Stimulated activated CD8-positive, alpha-beta memory T cell treated with anti-CD3 and anti-CD28 coated beads, Interleukin-4, amount 100 ng/mL, for 4 hours (primary cell): ENCODE results near the gene KCTD2.

Experiments
- DNase-seq, 2 donors: peaks; one replicate each; pipeline ENCODE4 v3.0.0-alpha.2; 2020; ENCODE audit warnings: low read depth in 2 of 2, low spot score in 1 of 2

KCTD2 gene

DNA sequence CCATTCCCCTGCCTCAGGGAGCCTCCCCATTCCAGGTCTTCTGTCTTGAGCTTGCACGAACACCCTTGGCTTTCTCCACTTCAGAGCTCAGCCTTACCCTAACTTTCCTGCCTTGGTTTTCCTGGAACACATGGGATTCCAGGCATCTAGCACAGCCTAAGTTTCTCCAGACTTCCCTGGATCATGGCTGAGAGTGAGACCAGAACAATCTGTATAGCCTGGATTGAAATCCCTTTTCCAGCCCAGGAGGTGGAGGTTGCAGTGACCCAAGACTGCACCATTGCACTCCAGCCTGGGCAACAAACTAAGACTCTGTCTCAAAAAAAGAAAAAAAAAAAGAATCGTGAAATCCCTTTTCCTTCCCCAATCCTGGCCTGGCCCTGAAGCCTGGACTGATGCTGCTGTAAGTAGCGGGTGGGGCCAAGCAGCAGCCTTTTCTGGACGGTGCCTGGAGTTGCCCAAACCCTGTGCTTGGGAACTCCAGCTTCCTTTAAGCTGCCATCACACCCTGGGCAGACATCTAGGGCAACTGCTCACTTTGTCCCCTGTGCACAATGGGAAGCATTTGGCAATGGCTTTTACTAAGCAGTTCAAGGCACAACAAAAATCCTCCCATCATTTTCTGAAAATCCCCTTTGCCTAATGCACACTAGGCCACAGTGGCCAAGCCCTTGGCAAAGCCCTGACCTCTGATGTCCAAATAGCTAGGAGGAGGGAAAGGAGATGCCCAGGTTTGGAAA, 28.7 kb downstream of the KCTD2 start:
- DNase-seq, result no peak

DNA sequence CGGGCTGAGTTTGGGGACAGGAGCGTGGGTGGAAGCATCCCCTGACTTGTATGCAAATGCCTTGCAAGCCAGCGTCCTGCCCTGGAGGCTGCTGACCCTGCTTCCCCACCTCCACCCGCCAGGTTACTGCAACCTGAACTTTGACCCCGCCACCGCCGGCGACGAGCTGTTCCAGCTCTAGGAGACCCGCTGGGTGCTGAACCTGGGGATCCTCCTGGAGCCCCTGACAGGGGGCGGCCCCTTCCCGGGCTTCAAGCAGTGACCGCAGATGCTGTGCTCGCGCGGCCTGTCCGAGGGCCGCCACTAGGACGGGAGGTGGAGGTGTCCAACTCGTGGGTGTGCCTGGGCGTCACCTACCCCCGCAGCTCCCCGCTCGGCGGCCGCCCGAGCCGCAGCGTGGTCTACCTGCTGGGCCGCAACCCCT, 30.1 kb downstream of the KCTD2 start:
- no peak for DNase-seq

DNA sequence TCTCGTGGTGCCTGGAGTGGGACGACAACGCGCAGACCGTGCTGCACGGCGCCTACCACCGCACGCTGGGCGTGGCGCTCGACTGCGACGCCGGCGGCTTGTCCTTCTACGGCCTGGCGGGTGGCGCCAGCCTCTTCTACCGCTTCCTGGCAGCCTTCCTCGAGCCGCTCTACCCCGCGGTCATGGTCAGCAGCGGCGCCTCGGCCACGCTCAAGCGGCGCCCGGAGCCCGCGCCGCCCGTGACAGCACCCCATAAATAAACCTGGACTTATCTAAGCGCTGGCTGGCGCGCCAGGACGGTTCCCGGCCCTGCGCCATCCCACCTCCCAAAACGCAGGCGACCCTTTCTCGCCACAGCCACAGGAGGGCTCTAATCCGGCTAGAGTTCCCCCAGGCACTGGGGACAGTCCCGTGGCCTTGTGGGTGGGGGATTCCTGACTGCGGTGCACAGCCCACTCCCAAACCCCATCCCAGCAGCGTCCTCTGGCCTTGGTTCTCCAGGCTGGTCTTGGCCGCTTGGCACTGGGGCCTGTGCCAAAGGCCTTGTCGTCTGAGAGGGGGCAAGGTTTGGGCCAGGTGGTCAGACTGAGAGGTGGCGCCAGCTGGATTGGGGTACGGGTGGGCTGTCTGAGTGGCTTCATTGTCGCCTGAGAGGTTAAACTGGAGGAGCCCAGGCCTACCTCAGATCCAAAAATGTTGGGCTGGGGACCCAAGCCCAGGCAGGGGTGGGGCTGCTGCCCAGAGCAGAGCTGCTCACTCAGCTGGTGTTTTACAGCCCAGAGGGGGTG, 30.7 kb downstream of the KCTD2 start:
- no peak for DNase-seq

DNA sequence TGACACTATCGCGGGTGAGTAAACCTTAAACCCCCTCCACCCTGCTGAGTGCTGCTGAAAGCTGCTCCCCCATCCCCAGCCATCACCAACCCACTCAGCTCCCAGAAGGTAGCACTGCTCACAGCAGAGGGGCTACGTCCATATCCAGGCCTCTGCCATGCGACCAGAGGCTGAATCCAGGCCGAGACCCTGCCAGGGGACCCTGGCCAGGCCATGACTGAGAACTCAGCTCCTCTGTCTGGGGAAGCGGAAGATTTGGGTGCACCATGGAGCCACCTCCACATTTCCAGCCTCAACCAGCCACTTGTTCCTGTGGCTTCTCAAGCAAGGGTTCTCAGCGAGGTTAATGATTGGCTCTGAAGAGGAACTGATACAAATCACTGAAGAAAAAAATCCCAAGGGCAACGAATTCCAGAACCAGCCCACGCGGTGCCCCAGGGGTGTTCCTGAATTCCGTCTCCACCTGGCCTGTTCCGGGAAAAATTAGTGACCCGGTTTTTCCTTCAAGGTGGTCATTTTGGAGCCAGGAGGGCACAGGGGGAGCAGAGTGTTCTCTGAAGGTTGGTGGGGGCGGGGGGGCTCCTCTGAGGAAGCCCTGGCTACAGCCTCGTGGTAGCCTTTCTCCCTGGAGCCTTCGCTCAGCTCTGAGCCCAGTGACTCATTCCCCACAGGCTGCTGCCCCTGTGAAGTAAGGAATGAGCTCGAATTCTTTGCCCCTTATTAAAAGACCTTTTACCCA, 31.4 kb downstream of the KCTD2 start:
- DNase-seq, result no peak

DNA sequence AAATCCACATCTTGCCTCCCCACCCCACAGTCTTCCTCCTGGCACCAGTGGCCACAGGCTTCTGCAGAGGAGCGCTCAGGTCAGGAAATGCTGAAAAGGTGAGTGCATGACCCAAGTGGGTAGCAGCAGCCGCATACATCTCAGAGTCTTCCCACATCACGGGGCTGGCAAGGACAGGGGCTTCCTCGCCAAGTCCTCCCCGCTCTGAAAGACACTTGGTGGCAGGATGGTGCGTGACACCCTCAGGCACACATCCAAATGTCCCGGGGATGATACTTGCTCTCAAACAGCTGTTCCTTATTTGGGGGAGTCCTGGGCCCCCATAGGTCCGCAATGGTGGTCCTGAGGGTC, 32.0 kb downstream of the KCTD2 start:
- no peak for DNase-seq

DNA sequence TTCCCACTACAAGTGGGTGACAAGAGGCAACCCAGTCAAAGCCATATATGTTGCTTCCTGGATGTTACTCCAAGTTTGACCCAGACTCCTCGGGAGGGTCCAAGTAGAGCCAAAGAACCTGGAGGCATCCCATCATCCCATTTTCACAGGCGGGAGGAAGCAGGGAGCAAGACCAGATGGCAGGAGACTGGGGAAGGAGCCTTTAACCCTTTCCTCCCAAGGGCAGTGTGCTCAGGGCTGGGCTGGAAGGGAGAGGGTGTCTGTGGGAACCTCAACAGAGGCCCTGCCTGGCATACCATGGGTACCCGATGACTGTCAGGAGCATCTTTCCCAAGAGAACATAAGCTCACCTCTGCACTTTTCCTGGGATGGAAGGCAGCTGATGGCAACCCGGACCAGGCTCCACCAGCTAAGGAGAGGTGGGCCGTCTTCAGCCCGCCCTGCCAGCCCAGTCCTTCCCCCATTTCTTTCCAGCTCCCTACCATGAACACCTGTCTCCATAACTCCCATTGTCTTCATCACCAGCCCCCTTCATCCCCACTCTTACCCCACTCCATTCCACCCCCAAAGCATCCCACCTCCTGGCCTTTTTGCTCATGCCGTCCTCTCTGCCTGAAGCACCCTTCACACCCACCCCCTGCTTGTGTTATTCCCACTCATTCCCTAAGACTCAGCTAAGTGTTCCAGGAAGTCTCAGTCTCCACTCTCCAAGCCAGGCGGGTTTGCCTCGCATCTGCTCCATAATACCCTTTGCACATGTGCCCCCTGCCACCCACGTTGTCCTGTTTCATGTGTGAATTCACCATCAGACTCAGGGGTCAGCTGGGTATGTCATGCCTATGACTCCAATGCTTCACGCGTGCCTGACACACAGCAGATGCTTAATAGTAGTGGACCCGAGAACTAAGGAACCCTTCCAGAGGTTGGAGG, 34.9 kb downstream of the KCTD2 start:
- no peak for DNase-seq

DNA sequence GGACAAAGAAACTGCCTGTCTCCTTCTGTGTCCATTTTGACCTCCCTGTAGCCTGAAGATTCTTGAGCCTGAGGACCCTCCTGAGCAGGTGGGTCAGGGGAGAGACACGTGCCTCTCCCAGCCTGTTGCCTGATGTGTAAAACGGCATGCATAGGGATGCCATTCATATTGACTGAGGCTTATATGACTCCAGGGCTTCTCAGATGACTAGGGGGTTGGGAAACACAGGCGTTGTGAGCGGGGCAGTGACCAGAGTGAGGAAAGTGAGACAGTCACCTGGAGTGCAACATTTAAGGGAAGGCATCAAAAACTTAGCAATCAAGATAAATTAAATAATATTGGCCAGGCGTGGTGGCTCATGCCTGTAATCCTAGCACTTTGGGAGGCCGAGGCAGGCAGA, 35.7 kb downstream of the KCTD2 start:
- DNase-seq, result no peak

DNA sequence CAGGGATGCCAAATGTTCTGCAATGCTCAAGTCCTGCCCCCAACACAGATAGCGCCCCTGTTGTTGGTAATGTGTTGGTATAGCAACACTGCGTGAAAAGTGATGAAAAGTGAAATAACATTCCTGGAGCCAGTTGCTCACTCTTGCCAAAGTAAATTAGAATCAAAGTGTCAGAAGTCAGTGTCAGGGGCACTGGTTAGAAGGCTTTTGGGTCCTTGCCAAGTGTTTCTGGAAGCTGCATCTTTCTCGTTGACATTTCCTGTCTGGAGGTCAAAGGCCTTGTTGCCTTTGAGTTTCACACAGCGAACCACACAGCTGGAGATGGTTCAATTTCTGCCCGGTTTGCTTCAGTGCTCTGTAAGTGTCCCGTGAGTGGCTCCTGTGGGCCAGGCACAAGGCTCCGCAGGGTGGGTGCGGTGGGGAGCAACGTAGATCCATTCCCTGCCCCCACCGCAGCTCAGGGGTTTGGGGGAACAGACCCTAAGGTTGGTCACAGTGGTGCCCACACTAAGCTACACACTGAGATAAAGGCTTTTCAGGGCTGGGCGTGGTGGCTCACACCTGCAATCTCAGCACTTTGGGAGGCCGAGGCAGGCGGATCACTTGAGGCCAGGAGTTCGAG, 37.1 kb downstream of the KCTD2 start:
- DNase-seq, result no peak

DNA sequence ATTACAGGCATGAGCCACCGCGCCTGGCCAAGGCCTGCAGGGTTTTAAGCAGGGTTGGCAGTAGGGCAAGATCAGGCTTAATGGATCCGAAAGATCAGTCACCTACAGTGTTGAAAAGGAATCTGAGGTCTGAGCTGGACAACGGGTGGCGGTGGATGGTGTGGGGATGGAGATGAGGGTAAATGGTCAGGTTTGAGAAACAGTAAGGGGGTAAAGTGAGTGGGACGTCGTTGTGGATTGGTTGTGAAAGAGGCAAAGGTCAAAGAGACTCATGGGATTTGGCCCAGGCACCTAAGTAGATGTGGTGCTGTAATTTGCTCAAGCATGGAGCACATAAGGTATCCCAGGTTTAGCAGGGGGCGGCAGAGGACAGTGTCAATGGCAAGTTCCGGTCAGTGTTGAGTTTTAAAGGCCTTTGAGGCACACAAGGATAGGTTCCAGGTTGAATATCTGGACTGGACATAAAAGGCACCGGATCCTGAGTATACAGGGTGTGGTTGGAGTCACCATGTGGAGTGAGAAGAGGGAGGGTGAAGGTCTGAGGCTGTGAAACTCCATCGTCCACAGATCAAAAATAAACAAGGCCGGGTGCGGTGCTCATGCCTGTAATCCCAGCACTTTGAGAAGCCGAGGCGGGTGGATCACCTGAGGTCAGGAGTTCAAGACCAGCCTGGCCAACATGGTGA, 39.6 kb downstream of the KCTD2 start:
- no peak for DNase-seq

DNA sequence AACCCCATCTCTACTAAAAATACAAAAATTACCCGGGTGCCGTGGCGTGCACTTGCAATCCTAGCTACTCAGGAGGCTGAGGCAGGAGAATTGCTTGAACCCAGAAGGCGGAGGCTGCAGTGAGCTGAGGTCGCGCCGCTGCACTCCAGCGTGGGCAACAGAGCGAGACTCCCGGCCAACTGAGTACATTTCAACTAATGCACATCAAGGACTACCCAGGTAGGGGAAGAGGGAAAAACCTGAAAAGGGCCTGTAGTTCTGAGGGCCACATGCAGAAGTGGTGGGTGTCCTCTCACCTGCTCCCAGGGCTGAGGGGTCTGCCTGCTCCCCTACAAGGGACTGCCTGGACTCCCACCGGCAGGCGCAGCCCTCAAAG, 40.1 kb downstream of the KCTD2 start:
- DNase-seq, result no peak

DNA sequence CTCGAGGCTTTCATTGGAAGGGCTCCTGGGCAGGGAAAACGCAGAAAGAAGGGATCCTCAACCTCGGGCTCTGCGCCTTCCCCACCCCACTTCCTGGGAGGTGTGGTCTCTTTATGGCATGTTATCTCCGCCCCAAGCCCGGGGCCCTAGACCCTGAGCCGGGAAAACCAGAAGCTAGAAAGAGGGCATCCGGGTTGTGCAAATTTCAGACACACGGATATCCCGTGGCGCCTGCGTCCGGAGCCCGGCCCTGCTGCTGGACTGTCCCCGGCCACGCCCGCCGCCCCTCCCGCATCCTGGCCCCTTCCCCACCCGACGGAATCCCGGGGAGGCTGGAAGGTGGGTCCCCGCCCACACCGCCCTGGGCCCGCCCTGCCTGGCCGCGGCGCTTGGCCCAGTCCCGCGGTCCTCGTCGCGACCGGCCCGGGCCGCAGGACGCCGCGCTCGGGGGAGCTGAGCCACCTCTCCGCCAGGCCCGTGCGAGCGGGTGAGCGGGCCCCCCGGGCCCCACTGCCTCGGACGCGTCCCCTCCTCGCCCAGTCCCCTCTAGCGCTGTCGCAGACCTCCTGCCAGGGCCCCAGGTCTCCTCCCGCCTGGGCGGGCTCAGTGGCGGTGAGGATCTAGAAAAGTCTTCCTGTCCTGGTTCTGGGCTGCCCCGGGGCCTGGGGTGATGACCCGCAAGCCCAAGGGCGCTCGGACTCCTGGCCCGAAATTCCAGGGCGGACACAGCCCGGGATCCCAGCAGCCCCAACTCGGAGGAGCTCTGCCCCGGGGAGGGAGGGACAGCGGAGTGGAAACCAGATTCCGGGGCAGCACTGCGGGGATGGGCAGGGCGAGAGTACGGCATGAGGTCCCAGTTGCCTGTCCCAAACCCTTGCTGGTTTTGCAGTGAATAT, 40.8 kb downstream of the KCTD2 start, which contains the start of gene SLC16A5:
TSS of gene SLC16A5 (plus strand) at position 397 of the 896 bp plus-strand sequence. CDS start 5,683 bp downstream, outside the sequence.
- DNase-seq, result no peak

DNA sequence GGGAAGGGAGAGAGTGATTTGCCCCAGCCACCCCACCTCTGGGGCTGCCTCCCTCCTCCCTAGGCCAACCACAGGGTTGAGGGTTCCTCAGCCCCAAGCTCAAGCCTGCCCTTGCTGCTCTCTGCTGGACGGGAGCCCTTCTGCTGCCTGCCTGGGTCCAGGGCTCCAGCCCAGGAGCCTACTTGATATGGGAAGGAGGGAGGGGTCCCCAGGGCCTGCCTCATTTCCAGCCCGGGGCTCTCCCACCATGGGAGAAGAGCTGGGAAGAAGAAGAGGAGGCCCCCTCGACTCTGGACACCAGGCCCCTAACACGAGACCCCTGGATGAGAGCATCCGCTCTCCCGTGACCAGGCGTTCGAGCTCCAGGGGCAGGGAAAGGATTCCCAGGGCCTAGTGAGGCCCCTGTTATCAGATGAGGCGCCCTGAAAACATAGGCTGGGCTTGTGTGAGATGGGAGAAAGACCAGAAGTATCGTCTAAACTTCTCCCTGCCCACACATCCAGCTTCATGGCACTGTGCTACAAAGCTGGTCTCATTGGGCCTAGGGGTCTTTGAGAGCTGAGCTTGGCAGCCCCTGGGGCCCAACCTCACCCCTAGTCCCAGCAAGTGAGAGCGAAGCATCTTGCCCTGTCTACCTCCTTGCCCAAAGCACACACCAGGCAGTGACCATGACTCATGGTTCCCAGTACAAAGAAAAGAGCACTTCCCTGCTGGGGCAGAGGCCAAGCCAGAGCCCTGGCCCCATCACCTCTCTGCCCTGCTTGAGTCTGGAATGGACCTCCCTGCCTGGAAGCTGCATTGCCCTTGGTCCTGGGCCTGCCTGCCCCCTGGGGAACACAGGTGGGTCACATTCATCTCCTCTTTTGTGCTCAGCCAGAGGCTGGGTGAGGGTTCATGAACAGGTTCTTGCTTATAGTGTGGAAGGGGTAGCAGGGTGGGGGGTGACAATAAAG, 41.7 kb downstream of the KCTD2 start:
- DNase-seq, result no peak

DNA sequence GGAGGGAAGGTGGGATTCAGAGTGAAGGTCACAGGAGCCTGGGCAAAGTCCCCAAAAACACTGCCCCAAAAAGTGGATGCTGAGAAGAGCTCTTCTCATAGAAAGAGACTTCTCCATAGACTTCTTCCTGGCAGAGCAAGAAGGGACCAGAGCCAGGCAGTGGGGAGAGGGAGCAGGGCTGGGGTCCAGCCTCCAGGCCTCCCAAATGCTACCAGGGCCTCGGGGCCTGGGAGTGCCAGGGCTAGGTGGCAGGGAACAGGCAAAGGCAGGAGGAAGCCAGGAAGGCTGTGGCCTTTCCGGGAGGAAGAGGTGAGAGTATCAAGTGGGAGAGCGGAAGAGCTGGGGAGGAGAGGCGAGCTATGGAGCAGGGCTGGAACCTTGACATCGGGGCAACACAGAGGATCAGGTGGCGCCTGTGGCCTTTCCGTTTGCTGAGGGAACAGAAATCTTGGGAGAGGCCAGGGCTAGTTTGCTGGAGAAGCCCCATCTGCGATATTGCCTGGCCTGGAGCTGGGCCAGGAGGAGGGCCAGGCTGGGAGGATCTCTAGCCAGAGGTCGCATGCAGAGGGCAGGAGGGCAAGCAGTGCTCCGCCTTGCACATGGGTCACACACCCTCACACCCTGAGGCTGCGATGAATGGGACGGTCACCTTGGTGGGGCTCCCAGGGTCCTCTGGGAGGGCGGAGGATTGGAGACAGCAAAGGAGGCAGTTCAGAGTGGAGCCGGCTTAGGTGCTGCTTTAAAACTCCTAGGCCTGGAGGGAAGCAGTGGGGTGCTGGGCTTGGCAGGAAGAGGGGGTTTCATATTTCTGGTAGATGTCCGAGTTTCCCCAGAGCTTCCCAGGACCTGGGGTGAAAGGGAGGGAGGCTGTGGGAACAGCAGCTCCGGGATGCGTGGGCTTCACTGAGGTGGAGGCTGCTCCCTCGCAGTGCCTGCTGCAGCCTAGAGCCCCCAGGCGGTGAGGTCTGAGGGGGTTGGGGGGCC, 44.1 kb downstream of the KCTD2 start:
- DNase-seq, result no peak

DNA sequence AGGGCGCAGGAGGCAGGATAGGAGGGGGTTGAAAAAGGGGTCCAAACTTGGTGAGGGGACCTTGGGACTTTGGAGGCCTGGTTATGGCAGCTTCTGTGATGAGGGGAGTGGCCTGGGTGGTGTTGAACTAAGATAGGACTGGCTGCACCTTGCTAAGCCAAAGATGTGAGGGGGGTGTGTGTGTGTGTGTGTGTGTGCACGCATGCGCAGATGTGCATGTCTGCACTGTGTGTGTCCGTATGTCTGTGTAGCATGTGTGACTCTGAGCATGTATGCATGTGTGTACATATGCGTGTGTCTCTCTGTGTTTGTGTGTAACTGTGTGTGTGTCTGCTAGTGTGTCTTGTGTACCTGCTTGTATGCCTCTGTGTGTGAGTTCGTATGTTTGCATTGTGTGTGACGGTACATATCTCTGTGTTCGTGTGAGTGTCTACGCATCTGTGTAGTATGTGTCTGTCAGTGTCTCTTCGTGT, 44.9 kb downstream of the KCTD2 start:
- no peak for DNase-seq

DNA sequence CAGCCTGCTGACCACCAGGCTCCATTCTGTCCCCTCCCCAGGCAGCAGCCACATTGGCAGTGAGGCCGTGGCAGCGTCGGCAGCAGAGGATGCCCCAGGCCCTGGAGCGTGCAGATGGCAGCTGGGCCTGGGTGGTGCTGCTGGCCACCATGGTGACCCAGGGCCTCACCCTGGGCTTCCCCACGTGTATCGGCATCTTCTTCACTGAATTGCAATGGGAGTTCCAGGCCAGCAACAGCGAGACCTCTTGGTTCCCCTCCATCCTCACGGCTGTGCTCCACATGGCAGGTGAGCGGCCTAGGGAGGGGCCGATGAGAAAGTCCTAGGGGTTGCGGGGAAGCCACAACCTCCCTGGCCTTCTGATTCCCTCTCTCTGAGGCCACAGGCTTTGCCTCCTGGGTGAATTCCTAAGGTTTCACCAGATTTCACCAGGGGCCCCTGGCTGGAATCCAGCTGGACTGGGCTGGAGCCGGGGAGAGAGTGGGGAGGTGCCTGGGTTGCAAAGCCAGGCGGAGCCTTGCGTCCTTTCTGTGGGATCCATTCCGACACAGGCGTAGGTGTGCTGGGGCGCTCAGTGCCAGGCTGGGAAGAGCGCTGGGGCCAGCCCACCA, 46.6 kb downstream of the KCTD2 start:
- DNase-seq, result no peak

DNA sequence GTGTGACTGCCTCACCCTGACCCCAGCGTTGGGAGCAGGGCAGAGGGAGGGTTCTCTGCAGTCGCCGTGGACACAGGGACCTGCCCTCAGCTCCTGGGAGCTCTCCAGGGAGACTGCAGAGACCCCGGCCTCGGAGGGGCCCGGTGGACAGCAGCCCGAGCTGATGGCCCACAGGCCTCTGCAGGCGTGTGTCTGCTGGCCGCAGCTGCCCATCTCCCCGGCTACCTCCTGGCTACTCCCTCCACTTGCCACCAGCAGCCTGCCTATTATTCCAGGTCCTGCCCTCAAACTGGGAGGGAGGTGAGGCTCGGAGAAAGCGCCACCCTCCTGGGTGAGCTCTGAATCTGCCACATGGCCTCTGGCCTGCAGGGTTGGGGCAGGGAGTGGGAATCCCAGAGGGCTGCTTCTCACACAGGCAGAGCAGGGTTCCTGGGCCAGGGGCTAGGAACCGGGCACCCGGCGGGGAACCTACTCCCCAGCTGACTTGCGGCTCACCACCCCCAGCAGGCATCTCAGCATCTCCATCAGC, 47.9 kb downstream of the KCTD2 start:
- DNase-seq, result no peak
